ENCODE data around the gene SEMA6A.

GRCh38 chr5:116484645-116485044 is 90.0 kb downstream of the SEMA6A start:
- TF ChIP-seq CTCF (IDR thresholded peaks at IDR 0.05) (no peak), POLR2A (IDR thresholded peaks at IDR 0.05) (no peak)

Data from right lobe of liver (tissue), 4 donors.